HepG2 (cell line): Measurements from ENCODE around the gene TSPAN9. TPM values are rescaled to one million over a fixed set of nuclear protein-coding genes. Genes with fewer than 3 reads are reported as not detected.

Source experiments
- AHR ChIP-seq: IDR thresholded peaks from 2 replicates; pipeline ENCODE4 v1.6.1; 2018; ENCODE audit warnings: missing genetic modification reagents, missing compliant biosample characterization
- CEBPB ChIP-seq: IDR thresholded peaks from 2 replicates; pipeline ENCODE4 v1.6.1; 2011; ENCODE audit warnings: low read depth, low read length, improper control_type of control experiment, borderline replicate concordance
- CSRNP1 ChIP-seq: sonication (generic); formaldehyde crosslinking; IDR thresholded peaks from 2 replicates; pipeline ENCODE4 v1.8.1; 2023; ENCODE audit warnings: mild to moderate bottlenecking, missing genetic modification reagents
- E2F1 ChIP-seq: sonication (generic); formaldehyde crosslinking; IDR thresholded peaks from 2 replicates; pipeline ENCODE4 v1.5.0; 2020; ENCODE audit warnings: missing genetic modification reagents
- ETV6 ChIP-seq: sonication (generic); formaldehyde crosslinking; conservative IDR thresholded peaks from 2 replicates; pipeline ENCODE4 v1.4.0; 2020; ENCODE audit warnings: missing genetic modification reagents
- GLI4 ChIP-seq: sonication (generic); formaldehyde crosslinking; IDR thresholded peaks from 2 replicates; pipeline ENCODE4 v1.5.1; 2020; ENCODE audit warnings: missing genetic modification reagents, mild to moderate bottlenecking, moderate library complexity, borderline replicate concordance
- IRF2 ChIP-seq: IDR thresholded peaks from 2 replicates; pipeline ENCODE4 v1.6.1; 2018; ENCODE audit warnings: missing genetic modification reagents, missing compliant biosample characterization
- PATZ1 ChIP-seq: sonication (generic); formaldehyde crosslinking; IDR thresholded peaks from 2 replicates; pipeline ENCODE4 v1.4.0; 2020; ENCODE audit warnings: missing genetic modification reagents
- PHF8 ChIP-seq: sonication (generic); formaldehyde crosslinking; IDR thresholded peaks from 2 replicates; pipeline ENCODE4 v1.5.0; 2020; ENCODE audit warnings: missing genetic modification reagents
- RBAK ChIP-seq: sonication (generic); formaldehyde crosslinking; IDR thresholded peaks from 2 replicates; pipeline ENCODE4 v1.5.1; 2020; ENCODE audit warnings: mild to moderate bottlenecking, missing genetic modification reagents
- SIN3A ChIP-seq: IDR thresholded peaks from 2 replicates; pipeline ENCODE4 v1.6.1; 2011; ENCODE audit warnings: low read depth, mild to moderate bottlenecking, control low read depth, low read length, borderline replicate concordance
- SNAI1 ChIP-seq: sonication (generic); formaldehyde crosslinking; IDR thresholded peaks from 2 replicates; pipeline ENCODE4 v1.5.0; 2020; ENCODE audit warnings: mild to moderate bottlenecking, missing genetic modification reagents, borderline replicate concordance
- STAT5B ChIP-seq: sonication (generic); formaldehyde crosslinking; IDR thresholded peaks from 2 replicates; pipeline ENCODE4 v1.4.0; 2020; ENCODE audit warnings: missing genetic modification reagents
- TAF15 ChIP-seq: fragments of 200-400 bp; formaldehyde crosslinking; IDR thresholded peaks from one replicate; pipeline ENCODE4 v1.6.1; 2018; ENCODE audit warnings: mild to moderate bottlenecking, low read depth, low read length; ENCODE audit not compliant: poor library complexity, severe bottlenecking
- TFE3 ChIP-seq: IDR thresholded peaks from 2 replicates; pipeline ENCODE4 v1.6.1; 2016
- ZFP90 ChIP-seq: sonication (generic); formaldehyde crosslinking; IDR thresholded peaks from 2 replicates; pipeline ENCODE4 v1.8.0; 2022; ENCODE audit warnings: missing genetic modification reagents, mild to moderate bottlenecking, inconsistent platforms, borderline replicate concordance
- ZFX ChIP-seq: sonication (generic); formaldehyde crosslinking; IDR thresholded peaks from 2 replicates; pipeline ENCODE4 v1.4.0; 2020; ENCODE audit warnings: mild to moderate bottlenecking, low read depth, missing genetic modification reagents, moderate library complexity
- ZNF296 ChIP-seq: sonication (generic); formaldehyde crosslinking; conservative IDR thresholded peaks from 2 replicates; pipeline ENCODE4 v1.5.0; 2020; ENCODE audit warnings: mild to moderate bottlenecking, missing genetic modification reagents
- ZNF329 ChIP-seq: sonication (generic); formaldehyde crosslinking; IDR thresholded peaks from 2 replicates; pipeline ENCODE4 v1.9.0; 2021; ENCODE audit warnings: low read depth, mild to moderate bottlenecking, missing genetic modification reagents
- ZNF33A ChIP-seq: sonication (generic); formaldehyde crosslinking; IDR thresholded peaks from 2 replicates; pipeline ENCODE4 v1.5.1; 2020; ENCODE audit warnings: missing genetic modification reagents, mild to moderate bottlenecking, moderate library complexity, borderline replicate concordance
- ZNF34 ChIP-seq: sonication (generic); formaldehyde crosslinking; IDR thresholded peaks from 2 replicates; pipeline ENCODE4 v1.4.0; 2020; ENCODE audit warnings: mild to moderate bottlenecking, missing genetic modification reagents, borderline replicate concordance
- ZNF510 ChIP-seq: sonication (generic); formaldehyde crosslinking; IDR thresholded peaks from 2 replicates; pipeline ENCODE4 v1.4.0; 2020; ENCODE audit warnings: low read depth, mild to moderate bottlenecking, missing genetic modification reagents
- ZNF598 ChIP-seq: sonication (generic); formaldehyde crosslinking; IDR thresholded peaks from 2 replicates; pipeline ENCODE4 v1.5.1; 2020; ENCODE audit warnings: mild to moderate bottlenecking, missing genetic modification reagents, borderline replicate concordance
- ZNF780A ChIP-seq: sonication (generic); formaldehyde crosslinking; IDR thresholded peaks from 2 replicates; pipeline ENCODE4 v1.8.0; 2022; ENCODE audit warnings: mild to moderate bottlenecking, missing genetic modification reagents, moderate library complexity
- polyA plus RNA-seq, 8 experiments: library from polyadenylated mRNA; depleted of rRNA in 3 of 8; stranded (reverse) in 7 of 8; unstranded in 1 of 8; fragments of >200 nt; fragmentation: Illumina TruSeq in 4 of 8; extraction: Trizol in 4 of 8; gene quantifications; 2 replicates each; pipeline versions ENCODE4 v1.2.1 to v1.2.3, GENCODE V29; 2011 to 2016; ENCODE audit warnings: low read depth in 4 of 8, missing spikeins in 1 of 8, mixed read lengths in 1 of 8; ENCODE audit not compliant: insufficient read depth in 1 of 8
- total RNA-seq, 5 experiments: library from RNA; depleted of rRNA; stranded (reverse); fragments of >200 nt; fragmentation: Illumina TruSeq; extraction: Trizol; gene quantifications; 2 replicates each; pipeline ENCODE4 v1.2.3, GENCODE V29; 2016; ENCODE audit warnings: low read depth in 1 of 5

TSPAN9 gene
- total and polyA plus RNA-seq, 2 of the 13 experiments (the other 11 are each of a cell fraction or from before 2014, with no cell fraction given): 18.1 to 42.3 TPM

- no peak for TF ChIP-seq TFE3 (CRISPR knock-in tag)
- no peak; the same call in 1 of the 2 replicates for TF ChIP-seq PHF8
- no peak for TF ChIP-seq ZNF329 (CRISPR knock-in tag)
- peak; percentile 76; the same call in 1 of the 2 replicates for TF ChIP-seq PATZ1 (CRISPR knock-in tag)
- no peak for TF ChIP-seq ZNF33A
- no peak for TF ChIP-seq CEBPB
- no peak for TF ChIP-seq STAT5B (CRISPR knock-in tag)
- TF ChIP-seq ZFX (CRISPR knock-in tag): peak; percentile 71
- TF ChIP-seq CSRNP1 (CRISPR knock-in tag): no peak
- no peak for TF ChIP-seq TAF15
- TF ChIP-seq ZNF780A: no peak
- TF ChIP-seq SIN3A: no peak
- TF ChIP-seq ZFP90: no peak
- no peak for TF ChIP-seq RBAK (CRISPR knock-in tag)
- TF ChIP-seq IRF2 (CRISPR knock-in tag): no peak
- TF ChIP-seq ETV6 (CRISPR knock-in tag): no peak
- no peak for TF ChIP-seq SNAI1 (CRISPR knock-in tag)
- TF ChIP-seq ZNF296 (CRISPR knock-in tag): no peak
- TF ChIP-seq GLI4 (CRISPR knock-in tag): no peak
- TF ChIP-seq E2F1 (CRISPR knock-in tag): no peak
- no peak for TF ChIP-seq ZNF598 (CRISPR knock-in tag)
- no peak for TF ChIP-seq ZNF510 (CRISPR knock-in tag)
- no peak for TF ChIP-seq ZNF34 (CRISPR knock-in tag)
- no peak for TF ChIP-seq AHR (CRISPR knock-in tag)
These were observed 8.4 kb downstream of the TSPAN9 start (continued) for GRCh38 chr12:3085341-3086139.
